Cardiac fibroblast (primary cell): ENCODE measurements around the gene CSF1R.

Source experiments
- DNase-seq, 2 donors: peaks; one replicate each; pipeline versions ENCODE4 v3.0.0 to v3.0.0-alpha.2; 2010; ENCODE audit warnings: low read depth in 2 of 2
- H3K4me3 ChIP-seq, 2 donors: replicated peaks in 1 of 2; 1 replicate in 1 of 2; 2 replicates in 1 of 2; pipeline ENCODE4 v1.5.1; 2011; ENCODE audit warnings: low read depth in 2 of 2, low read length in 2 of 2, mild to moderate bottlenecking in 2 of 2, moderate library complexity in 1 of 2
- CTCF ChIP-seq: IDR thresholded peaks from one replicate; pipeline ENCODE4 v1.5.1; 2011; ENCODE audit warnings: low read depth, mild to moderate bottlenecking, low read length, inconsistent platforms

The CSF1R gene

GRCh38 chr5:150066436-150066835 lies 19.9 kb downstream of the CSF1R start:
- TF ChIP-seq CTCF = no peak
- H3K4me3 ChIP-seq = no peak overlapping the region
- no peak for DNase-seq

GRCh38 chr5:150065886-150066285 lies 20.5 kb downstream of the CSF1R start:
- H3K4me3 ChIP-seq = no peak overlapping the region
- DNase-seq = peak; percentile 12 to 85
- no peak for TF ChIP-seq CTCF

- H3K4me3 ChIP-seq = no peak overlapping the region
- DNase-seq = peak in 1 of 2 donors; percentile 79
- TF ChIP-seq CTCF = no peak
Measured at GRCh38 chr5:150065346-150065745, 21.0 kb downstream of the CSF1R start.

- no peak for TF ChIP-seq CTCF
- no peak for DNase-seq
- no peak overlapping the region for H3K4me3 ChIP-seq
Measured at GRCh38 chr5:150064681-150065220, 21.6 kb downstream of the CSF1R start.

- no peak for DNase-seq
- no peak for TF ChIP-seq CTCF
- H3K4me3 ChIP-seq = no peak overlapping the region
Measured at GRCh38 chr5:150063638-150064037, 22.7 kb downstream of the CSF1R start.

- H3K4me3 ChIP-seq = no peak overlapping the region
- DNase-seq = no peak
- no peak for TF ChIP-seq CTCF
Measured at GRCh38 chr5:150062216-150062922, 24.0 kb downstream of the CSF1R start.
